Vagina (tissue), 2 donors: ENCODE results near the gene FNDC3A.

Experiments used
- CTCF ChIP-seq, 3 experiments: fragments of 450-650 bp in 2 of 3; fragments of 200-600 bp in 1 of 3; sonication (generic) in 1 of 3; IDR thresholded peaks; one replicate each; pipeline ENCODE4 v1.5.1; 2017 to 2019; ENCODE audit warnings: antibody characterized with exemption in 3 of 3, mild to moderate bottlenecking in 2 of 3, moderate library complexity in 2 of 3
- POLR2A ChIP-seq, 2 donors: fragments of 450-650 bp; IDR thresholded peaks; one replicate each; pipeline ENCODE4 v1.6.1; 2017; ENCODE audit warnings: antibody characterized with exemption in 2 of 2, mild to moderate bottlenecking in 2 of 2, moderate library complexity in 2 of 2

- TF ChIP-seq CTCF (IDR thresholded peaks at IDR 0.05) (no peak), POLR2A (IDR thresholded peaks at IDR 0.05) (no peak)
Measured at GRCh38 chr13:49134305-49134704, 158.6 kb downstream of the FNDC3A start.
